ENCODE data around the gene ZCWPW1.
"Not testable (repeated sequence)": the region's sequence is repeated elsewhere in the genome, so short reads cannot be mapped to it uniquely, and the experiment has no call there.

Gene ZCWPW1

DNA sequence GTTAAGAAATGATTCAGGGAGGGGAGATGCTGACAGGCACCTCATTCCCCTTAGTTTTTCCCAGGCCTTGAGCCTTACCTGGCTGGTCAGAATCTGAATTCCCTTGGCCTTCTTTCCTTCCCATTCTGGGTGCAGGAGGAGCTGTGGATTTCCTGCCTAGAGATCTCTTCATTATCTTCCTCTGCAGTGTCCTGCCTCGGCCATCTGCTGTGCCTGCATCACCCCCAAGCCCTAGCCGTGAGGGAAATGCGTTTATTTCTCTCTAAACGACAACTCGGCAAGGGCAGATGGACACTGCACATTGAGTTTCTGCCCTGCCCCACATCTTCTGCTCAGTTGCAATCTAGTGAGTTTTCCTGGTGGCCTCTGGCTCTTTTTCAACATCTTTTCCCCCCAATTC is 26.7 kb downstream of the ZCWPW1 start:
- DNase-seq (ENCODE audit: low read depth in 1 of 2, low spot score in 1 of 2), result no peak

DNA sequence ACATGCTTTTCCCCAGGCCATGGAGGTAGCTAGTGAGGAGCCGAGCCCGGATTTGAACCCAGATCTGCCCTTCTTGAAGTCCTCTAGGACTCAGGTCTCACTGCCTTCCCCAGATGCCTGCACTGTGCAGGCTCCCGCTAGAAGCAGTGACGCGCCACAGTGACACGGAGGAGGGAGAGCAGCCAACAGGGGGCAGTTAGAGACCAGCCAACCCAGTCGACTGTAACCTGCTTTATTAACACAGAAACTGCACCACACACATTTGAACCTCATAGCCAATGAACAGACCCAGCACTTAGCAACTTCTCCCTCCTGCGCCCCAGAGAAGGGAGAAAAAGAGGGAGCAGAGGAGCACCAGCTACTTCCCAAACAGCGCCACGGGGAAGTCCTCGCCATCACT is 27.8 kb downstream of the ZCWPW1 start:
- no peak for DNase-seq (ENCODE audit: low read depth in 1 of 2, low spot score in 1 of 2)

DNA sequence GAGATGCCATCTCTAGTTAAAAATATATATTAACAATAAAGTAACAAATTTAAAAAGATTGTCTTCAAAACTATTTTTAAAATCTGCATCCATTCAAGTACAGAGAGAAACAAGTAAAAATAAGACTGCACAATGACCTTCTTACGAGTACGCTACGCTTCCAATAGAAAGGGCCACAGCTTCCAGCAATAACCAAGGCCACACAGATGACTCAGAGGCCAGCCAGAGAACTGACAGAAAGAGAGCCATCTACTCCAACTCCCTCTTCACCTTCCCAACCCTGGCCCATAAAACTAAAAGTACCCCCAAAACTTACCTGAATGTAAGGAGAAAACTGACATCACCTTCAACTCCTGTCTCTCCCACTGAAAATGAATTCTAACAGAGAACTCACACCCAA is 28.5 kb downstream of the ZCWPW1 start:
- no peak for DNase-seq (ENCODE audit: low read depth in 1 of 2, low spot score in 1 of 2)

DNA sequence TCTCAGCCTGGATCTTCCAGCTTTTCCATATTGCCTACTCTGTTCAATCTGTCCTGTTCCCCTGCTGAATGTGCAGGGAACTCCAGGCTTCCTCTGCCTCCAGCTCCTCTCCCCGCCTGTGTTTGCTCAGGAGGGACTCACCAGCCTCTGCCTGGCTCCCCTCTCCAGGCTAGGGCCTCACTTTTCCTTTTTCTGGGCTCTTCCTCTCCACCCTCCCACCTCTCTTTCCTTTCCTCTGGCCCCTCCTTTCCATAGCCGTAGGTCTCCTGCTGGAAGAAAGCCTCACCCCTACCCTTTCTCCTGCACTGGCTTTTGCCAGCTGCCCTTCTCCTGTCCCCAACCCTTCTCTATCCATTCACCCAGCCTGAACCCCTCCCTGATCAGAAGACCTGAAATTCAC is 30.3 kb downstream of the ZCWPW1 start:
- DNase-seq (ENCODE audit: low read depth in 1 of 2, low spot score in 1 of 2), result no peak

DNA sequence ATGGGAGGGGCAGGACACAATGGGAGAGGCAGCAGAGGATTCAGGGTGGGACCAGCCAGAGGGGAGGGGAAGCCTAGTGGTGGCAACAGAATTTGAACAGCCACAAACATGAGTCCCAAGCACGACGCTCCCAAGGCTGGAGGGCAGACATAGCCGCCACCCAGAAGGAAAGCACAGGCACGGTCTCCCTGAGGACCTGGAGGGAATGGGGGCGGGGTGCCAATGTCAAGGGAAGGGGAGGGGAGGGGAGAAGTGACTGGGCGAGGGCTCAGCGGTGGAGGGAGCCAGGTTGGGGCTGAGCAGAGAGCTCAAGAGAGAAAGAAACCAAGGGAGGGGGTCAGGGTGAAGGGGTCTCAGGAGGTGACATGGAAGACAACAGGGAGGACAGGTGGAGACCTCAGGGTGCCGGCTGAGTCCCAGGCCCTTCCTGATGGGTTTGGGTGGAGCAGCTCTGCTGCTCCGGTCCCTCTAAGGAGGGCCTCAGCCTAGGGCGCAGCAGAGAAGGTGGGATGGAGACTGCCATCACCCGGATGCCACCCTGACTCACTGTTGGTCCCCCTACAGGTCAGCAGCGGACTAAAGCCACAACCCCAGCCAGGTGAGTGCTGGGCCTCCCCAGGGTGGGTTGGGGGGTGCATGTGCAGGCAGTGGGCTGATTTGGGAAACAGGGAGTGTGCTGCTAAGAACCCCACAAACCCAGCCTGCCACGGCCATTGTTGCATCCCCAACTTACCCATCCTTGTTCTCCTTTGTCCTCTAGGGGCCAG is 31.0 kb downstream of the ZCWPW1 start:
- DNase-seq (ENCODE audit: low read depth in 1 of 2, low spot score in 1 of 2), result no peak

DNA sequence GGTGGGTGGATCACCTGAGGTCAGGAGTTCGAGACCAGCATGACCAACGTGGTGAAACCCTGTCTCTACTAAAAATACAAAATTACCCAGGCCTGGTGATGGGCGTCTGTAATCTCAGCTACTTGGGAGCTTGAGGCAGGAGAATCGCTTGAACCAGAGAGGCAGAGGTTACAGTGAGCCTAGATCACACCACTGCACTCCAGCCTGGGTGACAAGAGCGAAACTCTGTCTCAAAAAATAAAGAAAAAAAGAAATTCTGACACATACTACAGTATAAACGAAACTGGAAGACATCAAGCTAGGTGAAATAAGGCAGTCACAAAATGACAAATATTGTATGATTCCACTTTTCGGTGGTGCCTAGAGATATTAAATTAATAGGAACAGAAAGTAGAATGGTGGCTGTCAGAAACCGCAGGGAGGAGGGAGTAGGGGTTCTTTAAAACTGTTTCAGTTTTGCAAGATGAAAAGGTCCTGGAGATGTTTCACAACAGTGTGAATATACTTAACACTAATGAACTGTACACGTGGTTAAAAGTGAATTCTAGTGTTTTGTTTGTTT is 32.0 kb downstream of the ZCWPW1 start:
- no peak for DNase-seq (ENCODE audit: low read depth in 1 of 2, low spot score in 1 of 2)

DNA sequence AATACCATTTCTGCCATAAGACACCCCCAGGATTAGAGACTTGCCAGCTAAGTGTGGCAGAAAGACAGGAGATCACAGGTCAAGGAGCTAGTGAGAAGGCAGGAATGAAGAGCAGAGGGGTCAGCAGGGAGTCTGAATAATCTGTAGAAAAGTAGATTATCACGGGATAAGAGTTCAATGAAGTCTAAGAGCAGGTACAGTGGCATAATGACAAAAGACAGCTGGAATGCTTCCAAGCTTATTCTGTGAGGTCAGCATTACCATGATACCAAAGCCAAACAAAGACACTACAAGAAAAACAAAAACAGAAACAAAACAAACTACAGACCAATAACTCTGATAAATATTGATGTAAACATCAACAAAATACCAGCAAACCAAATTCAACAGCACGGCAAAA is 34.4 kb downstream of the ZCWPW1 start:
- DNase-seq (ENCODE audit: low read depth in 1 of 2, low spot score in 1 of 2), result no peak

DNA sequence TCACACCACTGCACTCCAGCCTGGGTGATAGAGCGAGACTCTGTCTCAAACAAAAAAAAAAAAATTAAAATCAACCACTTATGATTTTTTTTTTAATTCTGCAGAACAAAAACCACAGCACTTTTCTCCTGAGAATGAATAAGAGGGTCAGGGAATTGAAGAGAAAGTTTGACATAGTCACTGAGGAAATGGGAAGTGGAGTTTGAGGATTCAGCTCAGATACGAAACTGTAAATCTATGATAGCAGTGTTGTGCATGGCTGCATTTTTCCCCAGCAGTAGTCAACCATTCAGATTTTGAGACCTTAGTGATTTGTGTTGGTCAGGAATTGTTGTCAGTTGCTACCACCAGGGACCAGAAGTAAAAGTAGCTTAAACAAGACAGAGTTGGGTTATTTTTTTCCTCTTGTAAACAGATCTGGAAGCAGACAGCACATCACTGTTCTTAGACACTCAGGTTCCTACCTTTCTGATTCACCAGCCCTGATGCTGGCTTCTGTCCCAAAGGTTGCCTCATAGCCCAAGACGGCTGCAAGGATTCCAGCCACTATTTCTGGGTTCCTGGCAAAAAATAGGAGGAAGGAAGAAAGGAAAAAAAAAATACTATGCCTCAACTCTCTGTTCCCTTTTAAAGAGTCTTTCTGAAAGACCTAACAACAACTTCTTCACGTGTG is 35.1 kb downstream of the ZCWPW1 start:
- no peak for DNase-seq (ENCODE audit: low read depth in 1 of 2, low spot score in 1 of 2)

DNA sequence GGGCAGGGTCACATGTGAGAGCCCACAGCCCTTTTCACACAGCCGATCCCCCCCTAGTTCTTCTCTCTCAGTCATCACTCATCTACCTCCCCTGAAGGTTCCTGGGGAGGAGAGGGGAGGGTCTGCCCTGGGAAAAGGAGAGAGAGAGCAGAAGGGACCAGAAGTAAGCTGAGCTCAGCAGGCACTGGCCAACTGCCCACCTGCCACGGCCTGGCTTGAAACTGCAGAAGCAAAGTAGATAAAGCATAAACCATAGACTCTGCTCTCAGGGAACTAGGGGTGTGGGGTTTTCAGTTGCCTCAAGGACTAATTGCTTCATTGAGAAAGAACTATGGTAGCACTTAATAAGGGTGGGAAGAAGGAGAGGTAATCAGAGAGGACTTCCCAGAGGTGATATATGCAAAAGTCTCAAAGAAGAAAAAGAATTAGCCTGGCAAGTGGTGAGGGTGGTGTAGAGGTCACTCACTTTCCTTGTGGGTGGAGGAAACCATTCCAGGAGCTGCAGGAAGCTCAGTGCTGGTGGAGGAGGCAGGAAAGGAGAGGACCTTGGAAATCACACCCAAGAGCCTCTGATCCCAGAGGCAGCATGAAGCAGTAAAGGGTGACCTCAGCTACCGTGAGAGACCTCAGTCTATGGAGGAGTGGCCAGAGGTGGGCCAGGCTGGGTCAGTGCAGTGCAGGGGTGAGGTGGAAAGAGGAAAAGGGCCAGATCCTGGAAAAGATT is 38.1 kb downstream of the ZCWPW1 start:
- no peak for DNase-seq (ENCODE audit: low read depth in 1 of 2, low spot score in 1 of 2)

DNA sequence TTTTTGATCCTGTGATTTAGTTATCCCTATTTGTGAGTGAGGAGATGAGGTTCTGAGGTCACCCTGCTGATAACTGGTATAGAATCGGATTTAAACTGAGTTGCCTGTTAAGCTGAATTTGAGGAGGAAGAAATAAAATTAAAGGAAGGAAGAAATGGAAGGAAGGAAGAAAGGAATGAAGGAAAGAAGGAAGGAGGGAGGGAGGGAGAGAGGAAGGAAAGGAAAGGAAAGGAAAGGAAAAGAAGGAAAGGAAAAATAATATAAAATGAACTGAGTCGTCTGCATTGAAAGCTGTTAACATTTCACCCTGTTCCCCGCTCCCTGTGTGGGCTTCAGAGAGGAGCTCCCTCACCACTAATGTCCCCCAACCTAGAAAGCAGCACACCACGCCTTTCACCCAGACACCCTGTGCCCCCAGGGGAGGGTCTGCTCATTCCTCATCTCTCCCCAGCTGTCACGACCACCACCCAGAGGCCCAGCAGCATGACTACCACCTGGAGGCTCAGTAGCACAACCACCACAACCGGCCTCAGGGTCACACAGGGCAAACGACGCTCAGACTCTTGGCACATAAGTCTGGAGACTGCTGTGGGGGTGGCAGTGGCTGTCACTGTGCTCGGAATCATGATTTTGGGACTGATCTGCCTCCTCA is 38.9 kb downstream of the ZCWPW1 start:
- no peak for DNase-seq (ENCODE audit: low read depth in 1 of 2, low spot score in 1 of 2)

DNA sequence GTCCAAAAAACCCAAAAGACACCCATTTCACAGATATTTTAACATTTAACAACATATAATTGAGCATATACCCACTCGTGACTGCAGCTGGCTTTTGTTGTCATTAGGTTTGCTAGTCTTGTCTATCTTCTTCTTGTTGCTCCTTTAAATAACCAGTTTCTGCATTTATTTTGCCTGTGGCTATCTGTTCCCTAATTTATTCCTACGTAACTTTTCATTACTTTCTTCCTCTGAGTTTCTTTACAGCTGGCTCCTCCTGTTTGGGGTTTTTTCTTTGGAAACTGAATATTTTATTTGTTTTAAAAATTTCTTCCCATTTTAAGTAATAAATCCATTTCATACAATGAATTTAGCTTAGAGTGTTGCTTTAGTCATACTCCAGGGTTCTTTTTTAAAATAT is 40.8 kb downstream of the ZCWPW1 start:
- no peak for DNase-seq (ENCODE audit: low read depth in 1 of 2, low spot score in 1 of 2)

DNA sequence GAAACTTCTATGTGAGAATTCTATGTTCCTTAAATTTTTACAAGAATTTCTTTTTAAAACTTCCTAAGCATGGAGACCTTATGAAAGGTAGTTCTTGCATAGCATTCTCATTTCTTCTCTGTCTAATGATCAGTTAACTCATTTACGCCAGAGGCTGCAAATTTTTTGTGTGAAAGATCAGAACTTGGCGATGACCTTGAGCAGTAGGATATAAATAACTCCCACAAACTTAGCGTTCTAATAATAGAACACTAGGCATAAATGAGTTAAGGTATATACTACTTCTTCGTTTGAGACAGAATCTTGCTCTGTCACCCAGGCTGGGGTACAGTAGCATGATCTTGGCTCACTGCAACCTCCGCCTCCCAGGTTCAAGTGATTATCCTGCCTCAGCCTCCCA is 41.6 kb downstream of the ZCWPW1 start:
- DNase-seq (ENCODE audit: low read depth in 1 of 2, low spot score in 1 of 2), result no peak

DNA sequence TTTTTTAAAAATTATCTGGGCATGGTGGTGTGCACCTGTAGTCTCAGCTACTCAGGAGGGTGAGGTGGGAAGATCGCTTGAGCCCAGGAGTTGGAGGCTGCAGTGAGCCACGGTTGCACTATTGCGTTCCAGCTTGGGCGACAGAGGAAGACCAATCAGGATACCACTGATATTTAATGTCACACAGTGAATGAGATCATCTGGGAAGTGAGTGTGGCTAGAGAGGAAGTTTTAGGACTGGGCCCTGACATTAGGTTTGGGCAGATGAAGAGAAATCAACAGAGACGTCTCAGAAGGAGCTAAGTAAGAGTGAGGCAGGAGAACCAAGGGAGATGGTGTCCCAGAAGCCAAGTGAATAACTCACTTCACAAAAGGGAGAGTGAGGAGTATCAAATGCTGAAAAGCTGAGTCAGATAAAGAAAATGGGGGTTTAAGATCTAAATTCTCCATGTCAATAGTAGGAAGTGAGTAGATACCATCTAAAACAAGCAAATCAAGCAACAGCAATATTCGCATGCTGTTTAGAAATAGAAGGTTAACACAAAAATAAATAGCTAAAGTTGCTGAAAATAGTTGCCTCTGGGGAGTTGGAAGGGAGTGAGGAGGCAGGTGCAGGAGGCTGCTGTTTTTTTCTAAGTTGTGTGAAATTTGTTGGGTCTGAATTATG is 43.7 kb downstream of the ZCWPW1 start:
- no peak for DNase-seq (ENCODE audit: low read depth in 1 of 2, low spot score in 1 of 2)

DNA sequence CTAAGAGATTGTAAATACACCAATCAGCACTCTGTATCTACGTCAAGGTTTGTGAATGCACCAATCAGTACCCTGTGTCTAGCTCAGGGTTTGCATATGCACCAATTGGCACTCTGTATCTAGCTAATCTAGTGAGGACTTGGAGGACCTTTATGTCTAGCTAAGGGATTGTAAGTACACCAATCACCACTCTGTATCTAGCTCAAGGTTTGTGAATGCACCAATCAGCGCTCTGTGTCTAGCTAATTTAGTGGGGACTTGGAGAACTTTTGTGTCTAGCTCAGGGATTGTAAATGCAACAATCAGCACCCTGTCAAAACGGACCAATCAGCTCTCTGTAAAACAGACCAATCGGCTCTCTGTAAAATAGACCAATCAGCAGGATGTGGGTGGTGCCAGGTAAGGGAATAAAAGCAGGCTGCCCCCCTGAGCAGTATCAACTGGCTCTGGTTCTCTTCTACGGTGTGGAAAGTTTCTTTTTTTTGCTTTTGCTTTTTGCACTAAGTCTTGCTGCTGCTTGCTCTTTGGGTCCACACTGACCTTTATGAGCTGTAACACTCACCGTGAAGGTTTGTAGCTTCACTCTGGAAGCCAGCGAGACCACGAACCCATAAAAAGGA is 46.2 kb downstream of the ZCWPW1 start:
- DNase-seq (ENCODE audit: low read depth in 1 of 2, low spot score in 1 of 2), result not testable (repeated sequence)

DNA sequence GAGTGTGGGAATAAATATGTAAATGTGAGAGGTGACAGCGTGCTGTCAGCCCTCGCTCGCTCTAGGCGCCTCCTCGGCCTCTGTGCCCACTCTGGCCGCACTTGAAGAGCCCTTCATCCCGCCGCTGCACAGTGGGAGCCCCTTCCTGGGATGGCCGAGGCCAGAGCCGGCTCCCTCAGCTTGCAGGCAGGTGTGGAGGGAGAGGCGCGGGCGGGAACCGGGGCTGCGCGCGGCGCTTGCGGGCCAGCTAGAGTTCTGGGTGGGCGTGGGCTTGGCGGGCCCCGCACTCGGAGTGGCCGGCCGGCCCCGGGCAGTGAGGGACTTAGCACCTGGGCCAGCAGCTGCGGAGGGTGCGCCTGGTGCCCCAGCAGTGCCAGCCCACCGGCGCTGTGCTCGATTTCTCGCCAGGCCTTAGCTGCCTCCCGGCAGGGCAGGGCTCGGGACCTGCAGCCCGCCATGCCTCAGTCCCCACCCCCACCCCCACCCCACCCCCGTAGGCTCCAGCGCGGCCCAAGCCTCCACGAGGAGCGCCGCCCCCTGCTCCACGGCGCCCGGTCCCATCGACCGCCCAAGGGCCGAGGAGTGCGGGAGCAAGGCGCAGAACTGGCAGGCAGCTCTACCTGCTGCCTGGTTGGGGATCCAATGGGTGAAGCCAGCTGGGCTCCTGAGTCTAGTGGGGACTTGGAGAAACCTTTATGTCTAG is 46.8 kb downstream of the ZCWPW1 start:
- DNase-seq (ENCODE audit: low read depth in 1 of 2, low spot score in 1 of 2), result not testable (repeated sequence)

DNA sequence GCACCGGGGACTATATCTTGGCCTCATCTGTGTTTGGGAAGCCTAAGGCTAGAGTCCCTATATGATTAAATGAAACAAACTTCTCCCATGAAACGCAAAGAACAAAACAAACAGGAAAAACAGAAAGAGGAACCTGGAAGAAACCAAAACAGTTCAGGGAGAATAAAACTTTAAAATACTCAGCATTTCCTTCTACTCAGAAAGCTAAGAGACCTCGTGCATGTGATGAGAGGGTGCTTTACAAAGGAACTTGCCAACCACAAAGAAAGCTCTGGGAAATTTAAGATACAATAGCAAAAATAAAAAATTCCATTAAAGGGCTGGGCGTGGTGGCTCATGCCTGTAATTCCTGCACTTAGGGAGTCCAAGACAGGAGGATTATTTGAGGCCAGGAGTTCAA is 48.3 kb downstream of the ZCWPW1 start:
- no peak for DNase-seq (ENCODE audit: low read depth in 1 of 2, low spot score in 1 of 2)

DNA sequence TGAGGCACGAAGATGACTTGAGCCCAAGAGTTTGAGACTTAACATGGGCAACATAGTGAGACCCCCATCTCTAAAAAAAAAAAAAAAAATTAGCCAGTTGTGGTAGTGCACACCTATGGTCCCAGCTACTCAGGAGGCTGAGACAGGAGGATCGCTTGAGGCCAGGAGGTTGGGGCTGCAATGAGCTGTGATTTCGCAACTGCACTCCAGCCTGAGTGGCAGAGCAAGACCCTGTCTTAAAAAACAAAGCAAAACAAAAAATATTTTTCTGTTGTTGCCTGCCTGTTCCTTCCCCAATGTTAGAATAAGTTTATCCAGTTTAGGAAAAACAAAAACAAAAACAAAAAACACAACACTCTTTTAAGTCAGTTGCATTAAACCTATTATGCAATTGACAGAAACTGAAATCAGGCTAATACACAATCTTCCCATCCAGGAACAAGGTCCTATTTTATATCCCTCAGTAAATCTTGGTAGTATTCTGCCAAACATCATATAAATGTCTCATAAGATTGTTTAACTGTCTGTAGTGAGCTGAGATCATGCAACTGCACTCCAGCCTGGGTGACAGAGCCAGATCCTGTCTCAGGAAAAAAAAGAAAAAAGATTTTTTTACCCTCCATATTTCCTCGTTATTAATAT is 50.3 kb downstream of the ZCWPW1 start:
- DNase-seq (ENCODE audit: low read depth in 1 of 2, low spot score in 1 of 2), result no peak

DNA sequence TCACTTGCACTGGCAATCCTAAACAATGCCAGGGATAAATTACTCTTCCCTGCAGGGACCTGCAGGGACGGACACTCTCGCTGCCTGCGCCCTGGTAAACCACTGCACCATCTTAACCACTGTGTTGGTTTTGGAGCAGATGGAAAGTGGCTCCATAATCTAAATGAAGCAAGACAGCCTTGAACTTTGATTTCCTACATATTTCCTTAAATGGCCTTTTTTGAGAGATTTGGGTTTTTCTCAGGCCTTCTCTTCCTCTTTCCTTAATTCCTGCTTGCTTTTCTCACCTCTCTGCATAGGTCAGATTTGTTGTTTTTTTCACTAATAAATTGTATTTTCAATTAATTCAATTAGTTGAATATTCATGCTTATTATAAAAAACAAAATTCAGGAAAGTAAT is 52.4 kb downstream of the ZCWPW1 start:
- DNase-seq (ENCODE audit: low read depth in 1 of 2, low spot score in 1 of 2), result no peak

DNA sequence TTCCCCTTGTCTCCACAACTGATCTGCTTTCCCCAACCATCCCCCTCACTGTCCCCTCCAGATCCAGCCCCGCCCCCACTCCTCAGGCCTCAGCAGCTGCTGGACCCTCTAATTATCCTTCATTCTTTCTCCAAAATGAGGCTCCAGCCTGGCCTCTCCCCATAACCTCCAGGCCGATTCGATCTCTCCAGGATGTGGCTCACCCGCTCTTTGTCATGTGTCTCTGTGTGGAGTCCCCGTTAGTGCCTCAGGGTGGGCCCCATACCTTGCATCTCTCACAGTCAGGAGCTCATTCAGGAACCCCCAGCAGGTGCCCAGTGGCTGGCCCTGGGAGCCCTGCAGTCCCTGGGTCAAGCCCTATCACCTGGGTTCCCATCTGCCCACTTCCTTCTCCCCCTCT is 53.9 kb downstream of the ZCWPW1 start:
- no peak for DNase-seq (ENCODE audit: low read depth in 1 of 2, low spot score in 1 of 2)

All from stimulated activated CD4-positive, alpha-beta T cell treated with anti-CD3 and anti-CD28 coated beads, Interleukin-15, amount 100 ng/mL, for 1 hour (primary cell).